ENCODE data around the gene C4A.
"Not testable (repeated sequence)": the region's sequence is repeated elsewhere in the genome, so short reads cannot be mapped to it uniquely, and the experiment has no call there.

Gene C4A

DNA sequence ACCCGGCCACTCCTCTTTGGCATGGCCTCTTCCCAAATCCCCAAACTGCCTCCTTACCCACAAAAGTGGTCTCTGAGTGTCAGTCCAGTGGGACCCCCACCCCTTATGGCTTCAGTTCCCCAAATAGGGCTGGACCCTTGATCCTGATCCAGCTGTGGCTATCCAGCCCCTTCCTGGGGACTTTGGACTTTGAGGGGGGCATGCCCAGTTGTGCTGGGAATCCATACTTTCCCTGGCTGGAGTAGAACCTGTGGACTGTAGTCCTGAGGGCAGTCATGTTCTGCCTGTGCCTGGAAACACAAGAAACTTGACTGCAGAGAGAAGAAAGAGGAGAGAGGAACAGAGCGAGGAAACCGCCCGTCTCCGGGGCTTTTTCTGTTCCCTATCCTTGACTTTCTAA lies 55.3 kb downstream of the C4A start:
- H3K27me3 ChIP-seq (ENCODE audit: insufficient read depth, low read length); H3K4me3 ChIP-seq (ENCODE audit: low read length); H2AFZ ChIP-seq (ENCODE audit: low read depth, low read length); H3K9me3 ChIP-seq (ENCODE audit: low read length); H3K36me3 ChIP-seq (ENCODE audit: insufficient read depth, low read length); H3K4me1 ChIP-seq (ENCODE audit: insufficient read depth, low read length): not testable (repeated sequence)

GRCh38 chr6:32037598-32038524 lies 56.0 kb downstream of the C4A start, which contains the start of gene CYP21A2:
TSS of gene CYP21A2 (plus strand) at chr6:32038415. CDS start at chr6:32038423, 8 bp downstream.
- H3K4me3 ChIP-seq (ENCODE audit: low read length); H3K4me1 ChIP-seq (ENCODE audit: insufficient read depth, low read length); H2AFZ ChIP-seq (ENCODE audit: low read depth, low read length); H3K27me3 ChIP-seq (ENCODE audit: insufficient read depth, low read length); H3K9me3 ChIP-seq (ENCODE audit: low read length); H3K36me3 ChIP-seq (ENCODE audit: insufficient read depth, low read length): not testable (repeated sequence)

- H2AFZ ChIP-seq (ENCODE audit: low read depth, low read length); H3K36me3 ChIP-seq (ENCODE audit: insufficient read depth, low read length); H3K9me3 ChIP-seq (ENCODE audit: low read length); H3K27me3 ChIP-seq (ENCODE audit: insufficient read depth, low read length); H3K4me3 ChIP-seq (ENCODE audit: low read length); H3K4me1 ChIP-seq (ENCODE audit: insufficient read depth, low read length): not testable (repeated sequence)
These were observed 57.0 kb downstream of the C4A start for GRCh38 chr6:32038878-32039277.

DNA sequence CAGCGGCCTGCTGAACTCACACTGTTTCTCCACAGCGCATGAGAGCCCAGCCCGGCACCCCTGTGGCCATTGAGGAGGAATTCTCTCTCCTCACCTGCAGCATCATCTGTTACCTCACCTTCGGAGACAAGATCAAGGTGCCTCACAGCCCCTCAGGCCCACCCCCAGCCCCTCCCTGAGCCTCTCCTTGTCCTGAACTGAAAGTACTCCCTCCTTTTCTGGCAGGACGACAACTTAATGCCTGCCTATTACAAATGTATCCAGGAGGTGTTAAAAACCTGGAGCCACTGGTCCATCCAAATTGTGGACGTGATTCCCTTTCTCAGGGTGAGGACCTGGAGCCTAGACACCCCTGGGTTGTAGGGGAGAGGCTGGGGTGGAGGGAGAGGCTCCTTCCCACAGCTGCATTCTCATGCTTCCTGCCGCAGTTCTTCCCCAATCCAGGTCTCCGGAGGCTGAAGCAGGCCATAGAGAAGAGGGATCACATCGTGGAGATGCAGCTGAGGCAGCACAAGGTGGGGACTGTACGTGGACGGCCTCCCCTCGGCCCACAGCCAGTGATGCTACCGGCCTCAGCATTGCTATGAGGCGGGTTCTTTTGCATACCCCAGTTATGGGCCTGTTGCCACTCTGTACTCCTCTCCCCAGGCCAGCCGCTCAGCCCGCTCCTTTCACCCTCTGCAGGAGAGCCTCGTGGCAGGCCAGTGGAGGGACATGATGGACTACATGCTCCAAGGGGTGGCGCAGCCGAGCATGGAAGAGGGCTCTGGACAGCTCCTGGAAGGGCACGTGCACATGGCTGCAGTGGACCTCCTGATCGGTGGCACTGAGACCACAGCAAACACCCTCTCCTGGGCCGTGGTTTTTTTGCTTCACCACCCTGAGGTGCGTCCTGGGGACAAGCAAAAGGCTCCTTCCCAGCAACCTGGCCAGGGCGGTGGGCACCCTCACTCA lies 57.7 kb downstream of the C4A start:
- H3K36me3 ChIP-seq (ENCODE audit: insufficient read depth, low read length); H3K4me1 ChIP-seq (ENCODE audit: insufficient read depth, low read length); H3K27me3 ChIP-seq (ENCODE audit: insufficient read depth, low read length); H3K9me3 ChIP-seq (ENCODE audit: low read length); H2AFZ ChIP-seq (ENCODE audit: low read depth, low read length); H3K4me3 ChIP-seq (ENCODE audit: low read length): not testable (repeated sequence)

DNA sequence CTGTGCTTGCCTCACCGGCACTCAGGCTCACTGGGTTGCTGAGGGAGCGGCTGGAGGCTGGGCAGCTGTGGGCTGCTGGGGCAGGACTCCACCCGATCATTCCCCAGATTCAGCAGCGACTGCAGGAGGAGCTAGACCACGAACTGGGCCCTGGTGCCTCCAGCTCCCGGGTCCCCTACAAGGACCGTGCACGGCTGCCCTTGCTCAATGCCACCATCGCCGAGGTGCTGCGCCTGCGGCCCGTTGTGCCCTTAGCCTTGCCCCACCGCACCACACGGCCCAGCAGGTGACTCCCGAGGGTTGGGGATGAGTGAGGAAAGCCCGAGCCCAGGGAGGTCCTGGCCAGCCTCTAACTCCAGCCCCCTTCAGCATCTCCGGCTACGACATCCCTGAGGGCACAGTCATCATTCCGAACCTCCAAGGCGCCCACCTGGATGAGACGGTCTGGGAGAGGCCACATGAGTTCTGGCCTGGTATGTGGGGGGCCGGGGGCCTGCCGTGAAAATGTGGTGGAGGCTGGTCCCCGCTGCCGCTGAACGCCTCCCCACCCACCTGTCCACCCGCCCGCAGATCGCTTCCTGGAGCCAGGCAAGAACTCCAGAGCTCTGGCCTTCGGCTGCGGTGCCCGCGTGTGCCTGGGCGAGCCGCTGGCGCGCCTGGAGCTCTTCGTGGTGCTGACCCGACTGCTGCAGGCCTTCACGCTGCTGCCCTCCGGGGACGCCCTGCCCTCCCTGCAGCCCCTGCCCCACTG lies 58.6 kb downstream of the C4A start:
- not testable (repeated sequence) for H2AFZ ChIP-seq (ENCODE audit: low read depth, low read length); H3K9me3 ChIP-seq (ENCODE audit: low read length); H3K36me3 ChIP-seq (ENCODE audit: insufficient read depth, low read length); H3K4me3 ChIP-seq (ENCODE audit: low read length); H3K27me3 ChIP-seq (ENCODE audit: insufficient read depth, low read length); H3K4me1 ChIP-seq (ENCODE audit: insufficient read depth, low read length)

- not testable (repeated sequence) for H3K27me3 ChIP-seq (ENCODE audit: insufficient read depth, low read length); H3K4me3 ChIP-seq (ENCODE audit: low read length); H3K4me1 ChIP-seq (ENCODE audit: insufficient read depth, low read length); H2AFZ ChIP-seq (ENCODE audit: low read depth, low read length); H3K9me3 ChIP-seq (ENCODE audit: low read length); H3K36me3 ChIP-seq (ENCODE audit: insufficient read depth, low read length)
These were observed 59.1 kb downstream of the C4A start for GRCh38 chr6:32041050-32041321.

- not testable (repeated sequence) for H3K27me3 ChIP-seq (ENCODE audit: insufficient read depth, low read length); H2AFZ ChIP-seq (ENCODE audit: low read depth, low read length); H3K9me3 ChIP-seq (ENCODE audit: low read length); H3K4me3 ChIP-seq (ENCODE audit: low read length); H3K36me3 ChIP-seq (ENCODE audit: insufficient read depth, low read length); H3K4me1 ChIP-seq (ENCODE audit: insufficient read depth, low read length)
These were observed 59.5 kb downstream of the C4A start for GRCh38 chr6:32041385-32041784.

GRCh38 chr6:32042276-32042675 lies 60.4 kb downstream of the C4A start:
- H2AFZ ChIP-seq (ENCODE audit: low read depth, low read length); H3K4me3 ChIP-seq (ENCODE audit: low read length); H3K9me3 ChIP-seq (ENCODE audit: low read length); H3K27me3 ChIP-seq (ENCODE audit: insufficient read depth, low read length); H3K36me3 ChIP-seq (ENCODE audit: insufficient read depth, low read length): not testable (repeated sequence)
- peaks cover 15% of the 10 kb centered on the region for H3K4me1 ChIP-seq (ENCODE audit: insufficient read depth, low read length)

GRCh38 chr6:32043589-32044380 lies 61.9 kb downstream of the C4A start:
- H3K9me3 ChIP-seq (ENCODE audit: low read length); H3K4me3 ChIP-seq (ENCODE audit: low read length); H3K36me3 ChIP-seq (ENCODE audit: insufficient read depth, low read length); H2AFZ ChIP-seq (ENCODE audit: low read depth, low read length); H3K27me3 ChIP-seq (ENCODE audit: insufficient read depth, low read length): not testable (repeated sequence)
- peaks cover 17% of the 10 kb centered on the region for H3K4me1 ChIP-seq (ENCODE audit: insufficient read depth, low read length)

GRCh38 chr6:32044916-32045315 lies 63.1 kb downstream of the C4A start:
- H3K4me3 ChIP-seq (ENCODE audit: low read length); H3K9me3 ChIP-seq (ENCODE audit: low read length); H3K36me3 ChIP-seq (ENCODE audit: insufficient read depth, low read length); H3K27me3 ChIP-seq (ENCODE audit: insufficient read depth, low read length); H2AFZ ChIP-seq (ENCODE audit: low read depth, low read length): not testable (repeated sequence)
- H3K4me1 ChIP-seq (ENCODE audit: insufficient read depth, low read length) = peaks cover 17% of the 10 kb centered on the region

- H3K27me3 ChIP-seq (ENCODE audit: insufficient read depth, low read length) = no peaks in the 10 kb centered on the region
- no peaks in the 10 kb centered on the region for H3K36me3 ChIP-seq (ENCODE audit: insufficient read depth, low read length)
- H3K9me3 ChIP-seq (ENCODE audit: low read length) = no peaks in the 10 kb centered on the region
- no peak overlapping the region for H3K4me3 ChIP-seq (ENCODE audit: low read length)
- no peak overlapping the region for H2AFZ ChIP-seq (ENCODE audit: low read depth, low read length)
- peaks cover 17% of the 10 kb centered on the region for H3K4me1 ChIP-seq (ENCODE audit: insufficient read depth, low read length)
These were observed 64.1 kb downstream of the C4A start for GRCh38 chr6:32045811-32046449.

GRCh38 chr6:32046450-32047083 lies 64.7 kb downstream of the C4A start:
- Histone ChIP-seq H3K27me3 (ENCODE audit: insufficient read depth, low read length) (peaks cover 3% of the 10 kb centered on the region), H3K4me1 (ENCODE audit: insufficient read depth, low read length) (peaks cover 17% of the 10 kb centered on the region), H3K36me3 (ENCODE audit: insufficient read depth, low read length) (no peaks in the 10 kb centered on the region), H3K4me3 (ENCODE audit: low read length) (no peak overlapping the region), H3K9me3 (ENCODE audit: low read length) (no peaks in the 10 kb centered on the region), H2AFZ (ENCODE audit: low read depth, low read length) (no peak overlapping the region)

All from neuron (in vitro differentiated cells).